ENCODE data around the gene DNAH2.
A peak's percentile ranks its signal among the peaks of the same experiment; 100 is the strongest.

Gene DNAH2

GRCh38 chr17:7727886-7728285 is 10.3 kb downstream of the DNAH2 start:
- DNase-seq (ENCODE audit: low read depth): no peak

GRCh38 chr17:7729816-7730215 is 12.3 kb downstream of the DNAH2 start:
- DNase-seq (ENCODE audit: low read depth): no peak

GRCh38 chr17:7732981-7733539 is 15.5 kb downstream of the DNAH2 start:
- no peak for DNase-seq (ENCODE audit: low read depth)

GRCh38 chr17:7737601-7738000 is 20.1 kb downstream of the DNAH2 start:
- DNase-seq (ENCODE audit: low read depth): no peak

GRCh38 chr17:7739746-7740145 is 22.2 kb downstream of the DNAH2 start:
- no peak for DNase-seq (ENCODE audit: low read depth)

- no peak for DNase-seq (ENCODE audit: low read depth)
These were observed 23.0 kb downstream of the DNAH2 start for GRCh38 chr17:7740481-7741001.

GRCh38 chr17:7742729-7743128 is 25.2 kb downstream of the DNAH2 start:
- no peak for DNase-seq (ENCODE audit: low read depth)

GRCh38 chr17:7744416-7744815 is 26.9 kb downstream of the DNAH2 start:
- DNase-seq (ENCODE audit: low read depth): no peak

GRCh38 chr17:7745748-7746470 is 28.4 kb downstream of the DNAH2 start:
- peak; percentile 95 for DNase-seq (ENCODE audit: low read depth)

- peak; percentile 78 for DNase-seq (ENCODE audit: low read depth)
These were observed 30.1 kb downstream of the DNAH2 start for GRCh38 chr17:7747635-7748071.

GRCh38 chr17:7748076-7748775 is 30.7 kb downstream of the DNAH2 start:
- DNase-seq (ENCODE audit: low read depth): peak; percentile 46

GRCh38 chr17:7750321-7750821 is 32.8 kb downstream of the DNAH2 start:
- peak; percentile 93 for DNase-seq (ENCODE audit: low read depth)

- DNase-seq (ENCODE audit: low read depth): no peak
These were observed 37.1 kb downstream of the DNAH2 start for GRCh38 chr17:7754656-7755055.

- DNase-seq (ENCODE audit: low read depth): no peak
These were observed 37.7 kb downstream of the DNAH2 start for GRCh38 chr17:7755095-7755890.

GRCh38 chr17:7756968-7757367 is 39.4 kb downstream of the DNAH2 start:
- DNase-seq (ENCODE audit: low read depth): no peak

- DNase-seq (ENCODE audit: low read depth): no peak
These were observed 46.4 kb downstream of the DNAH2 start for GRCh38 chr17:7763919-7764318.

- no peak for DNase-seq (ENCODE audit: low read depth)
These were observed 49.5 kb downstream of the DNAH2 start for GRCh38 chr17:7767004-7767403.

GRCh38 chr17:7767405-7768021 is 50.0 kb downstream of the DNAH2 start:
- peak; percentile 14 for DNase-seq (ENCODE audit: low read depth)

GRCh38 chr17:7769854-7770253 is 52.3 kb downstream of the DNAH2 start:
- DNase-seq (ENCODE audit: low read depth): no peak

- DNase-seq (ENCODE audit: low read depth): peak; percentile 93
These were observed 56.5 kb downstream of the DNAH2 start for GRCh38 chr17:7774055-7774521.

GRCh38 chr17:7775051-7775450 is 57.5 kb downstream of the DNAH2 start:
- no peak for DNase-seq (ENCODE audit: low read depth)

Measured in EH (cell line).